Measurements from ENCODE around the gene IFI30. TPM values are rescaled to one million over a fixed set of nuclear protein-coding genes. Genes with fewer than 3 reads are reported as not detected.

Gene IFI30
- total RNA-seq, 1 experiment from 2014 or later = 35.8 TPM

DNA sequence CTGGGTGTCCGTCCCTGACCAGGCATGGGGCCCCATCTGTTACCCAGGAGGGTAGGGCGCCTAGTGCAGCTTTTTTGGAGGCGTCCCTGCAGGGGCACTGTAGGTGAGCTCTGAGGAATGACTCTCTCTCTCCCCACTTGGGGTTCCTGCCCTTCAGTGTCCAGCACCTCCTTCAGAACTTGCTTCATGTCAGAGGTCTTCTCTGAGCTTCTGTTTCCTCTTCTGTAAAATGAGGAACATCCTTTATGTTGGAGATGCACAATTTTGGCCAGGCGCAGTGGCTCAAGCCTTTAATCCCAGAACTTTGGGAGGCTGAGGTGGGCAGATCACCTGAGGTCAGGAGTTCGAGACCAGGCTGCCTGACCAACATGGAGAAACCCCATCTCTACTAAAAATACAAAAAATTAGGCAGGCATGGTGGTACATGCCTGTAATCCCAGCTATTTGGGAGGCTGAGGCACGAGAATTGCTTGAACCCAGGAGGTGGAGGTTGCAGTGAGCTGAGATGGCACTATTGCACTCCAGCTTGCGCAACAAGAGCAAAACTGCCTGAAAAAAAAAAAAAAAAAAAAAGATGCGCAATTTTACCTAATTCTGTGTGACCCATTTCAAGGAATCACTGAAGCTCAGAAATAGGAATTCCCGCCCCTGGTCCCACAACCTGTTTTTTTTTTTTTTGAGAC, 35.8 kb upstream of the IFI30 start:
- POLR2A ChIA-PET (ENCODE audit: unreplicated experiment) = no interaction called here
- H3K27me3 ChIP-seq (ENCODE audit: insufficient read depth, low read depth) = no peaks in the 10 kb centered on the region
- intact Hi-C loops (cut with micrococcal nuclease; ENCODE audit: unreplicated experiment) = no loop called here
- no peak for DNase-seq
- H3K9me2 ChIP-seq (ENCODE audit: insufficient read depth) = no peaks in the 10 kb centered on the region
- no peak overlapping the region for H3K27ac ChIP-seq
- TF ChIP-seq, protein P1, sequence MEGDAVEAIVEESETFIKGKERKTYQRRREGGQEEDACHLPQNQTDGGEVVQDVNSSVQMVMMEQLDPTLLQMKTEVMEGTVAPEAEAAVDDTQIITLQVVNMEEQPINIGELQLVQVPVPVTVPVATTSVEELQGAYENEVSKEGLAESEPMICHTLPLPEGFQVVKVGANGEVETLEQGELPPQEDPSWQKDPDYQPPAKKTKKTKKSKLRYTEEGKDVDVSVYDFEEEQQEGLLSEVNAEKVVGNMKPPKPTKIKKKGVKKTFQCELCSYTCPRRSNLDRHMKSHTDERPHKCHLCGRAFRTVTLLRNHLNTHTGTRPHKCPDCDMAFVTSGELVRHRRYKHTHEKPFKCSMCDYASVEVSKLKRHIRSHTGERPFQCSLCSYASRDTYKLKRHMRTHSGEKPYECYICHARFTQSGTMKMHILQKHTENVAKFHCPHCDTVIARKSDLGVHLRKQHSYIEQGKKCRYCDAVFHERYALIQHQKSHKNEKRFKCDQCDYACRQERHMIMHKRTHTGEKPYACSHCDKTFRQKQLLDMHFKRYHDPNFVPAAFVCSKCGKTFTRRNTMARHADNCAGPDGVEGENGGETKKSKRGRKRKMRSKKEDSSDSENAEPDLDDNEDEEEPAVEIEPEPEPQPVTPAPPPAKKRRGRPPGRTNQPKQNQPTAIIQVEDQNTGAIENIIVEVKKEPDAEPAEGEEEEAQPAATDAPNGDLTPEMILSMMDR (conservative IDR thresholded peaks at IDR 0.05) = no peak
- TF ChIP-seq EZH2 (IDR thresholded peaks at IDR 0.05; ENCODE audit: low read depth) = no peak
- no peaks in the 10 kb centered on the region for H3K9me3 ChIP-seq (ENCODE audit: insufficient read depth, low read depth)
- CTCF ChIA-PET = interaction anchor here (0.6 kb wide), 1 partner anchor 35 kb away, joined by 3 read pairs; no protein-coding TSS in a partner anchor
- H4K20me1 ChIP-seq (ENCODE audit: insufficient read depth) = no peaks in the 10 kb centered on the region
- BruUV-seq (replicated peaks) = no TSS peak
- no peaks in the 10 kb centered on the region for H3K36me3 ChIP-seq (ENCODE audit: low read depth)
- H2AFZ ChIP-seq = no peak overlapping the region
- H3K4me2 ChIP-seq = no peak overlapping the region
- no peaks in the 10 kb centered on the region for H3K79me2 ChIP-seq (ENCODE audit: low read depth)
- no peak overlapping the region for H3K4me3 ChIP-seq
- H3K4me1 ChIP-seq (replicated peaks; ENCODE audit: insufficient read depth) = no peaks in the 10 kb centered on the region
- no peaks in the 10 kb centered on the region for H3F3A ChIP-seq (ENCODE audit: insufficient read depth, low read depth)

DNA sequence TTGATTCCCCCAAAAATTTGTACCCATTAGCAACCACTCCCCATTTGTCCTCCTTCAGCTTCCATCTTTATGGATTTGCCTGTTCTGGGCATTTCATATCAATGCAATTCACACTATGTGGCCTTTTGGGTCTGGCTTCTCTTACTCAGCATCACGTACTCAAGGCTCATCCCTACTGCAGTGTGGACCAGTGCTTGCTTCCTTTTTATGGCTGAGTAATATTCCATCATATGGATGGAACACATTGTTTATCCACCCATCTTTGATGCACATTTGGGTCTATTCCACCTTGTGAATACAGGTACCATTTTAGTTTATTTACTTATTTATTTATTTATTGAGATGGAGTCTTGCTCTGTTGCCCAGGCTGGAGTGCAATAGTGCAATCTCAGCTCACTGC, 33.1 kb upstream of the IFI30 start:
- H3K4me1 ChIP-seq (replicated peaks; ENCODE audit: insufficient read depth) = no peaks in the 10 kb centered on the region
- no peaks in the 10 kb centered on the region for H3F3A ChIP-seq (ENCODE audit: insufficient read depth, low read depth)
- no peaks in the 10 kb centered on the region for H4K20me1 ChIP-seq (ENCODE audit: insufficient read depth)
- H2AFZ ChIP-seq = no peak overlapping the region
- TF ChIP-seq, protein P1 (conservative IDR thresholded peaks at IDR 0.05) = no peak
- no peak for TF ChIP-seq EZH2 (IDR thresholded peaks at IDR 0.05; ENCODE audit: low read depth)
- BruUV-seq (replicated peaks) = no TSS peak
- no peak overlapping the region for H3K27ac ChIP-seq
- POLR2A ChIA-PET (ENCODE audit: unreplicated experiment) = no interaction called here
- intact Hi-C loops (cut with micrococcal nuclease; ENCODE audit: unreplicated experiment) = no loop called here
- H3K36me3 ChIP-seq (ENCODE audit: low read depth) = no peaks in the 10 kb centered on the region
- no peaks in the 10 kb centered on the region for H3K27me3 ChIP-seq (ENCODE audit: insufficient read depth, low read depth)
- DNase-seq = no peak
- H3K4me2 ChIP-seq = no peak overlapping the region
- no peaks in the 10 kb centered on the region for H3K9me2 ChIP-seq (ENCODE audit: insufficient read depth)
- CTCF ChIA-PET = interaction anchor here (0.6 kb wide), 1 partner anchor 1098 kb away, joined by 9 read pairs; no protein-coding TSS in a partner anchor
- no peak overlapping the region for H3K4me3 ChIP-seq
- no peaks in the 10 kb centered on the region for H3K9me3 ChIP-seq (ENCODE audit: insufficient read depth, low read depth)
- H3K79me2 ChIP-seq (ENCODE audit: low read depth) = no peaks in the 10 kb centered on the region

DNA sequence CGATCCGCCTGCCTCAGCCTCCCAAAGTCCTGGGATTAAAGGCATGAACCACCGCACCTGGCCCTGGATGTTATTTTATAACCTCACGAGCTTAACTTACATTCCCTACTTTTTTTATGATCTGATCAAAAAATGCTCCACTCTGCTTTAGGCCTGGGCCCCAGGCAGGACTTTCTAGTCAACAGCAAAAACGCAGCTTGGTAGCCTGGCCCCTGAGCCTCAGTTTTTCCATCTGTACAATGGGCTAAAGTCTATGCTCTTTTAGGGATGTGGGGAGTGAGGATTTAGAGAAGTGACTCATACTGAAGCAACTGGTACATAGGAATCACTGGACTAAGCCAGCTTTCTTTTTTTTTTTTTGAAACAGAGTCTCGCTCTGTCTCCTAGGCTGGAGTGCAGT, 32.6 kb upstream of the IFI30 start:
- intact Hi-C loops (cut with micrococcal nuclease; ENCODE audit: unreplicated experiment) = no loop called here

More for the DNA sequence above, 32.6 kb upstream of the IFI30 start:
- Histone ChIP-seq H2AFZ (no peak overlapping the region), H3K9me2 (ENCODE audit: insufficient read depth) (no peaks in the 10 kb centered on the region), H3K27ac (no peak overlapping the region), H3K79me2 (ENCODE audit: low read depth) (no peaks in the 10 kb centered on the region), H3K4me3 (no peak overlapping the region), H3K27me3 (ENCODE audit: insufficient read depth, low read depth) (no peaks in the 10 kb centered on the region), H3F3A (ENCODE audit: insufficient read depth, low read depth) (no peaks in the 10 kb centered on the region), H3K4me2 (no peak overlapping the region), H4K20me1 (ENCODE audit: insufficient read depth) (no peaks in the 10 kb centered on the region), H3K4me1 (replicated peaks; ENCODE audit: insufficient read depth) (no peaks in the 10 kb centered on the region), H3K36me3 (ENCODE audit: low read depth) (no peaks in the 10 kb centered on the region), H3K9me3 (ENCODE audit: insufficient read depth, low read depth) (no peaks in the 10 kb centered on the region)
- ChIA-PET POLR2A (ENCODE audit: unreplicated experiment) (no interaction called here), CTCF (no interaction called here)
- BruUV-seq (replicated peaks) = no TSS peak
- TF ChIP-seq, protein P1 (conservative IDR thresholded peaks at IDR 0.05) = no peak
- TF ChIP-seq EZH2 (IDR thresholded peaks at IDR 0.05; ENCODE audit: low read depth) = no peak
- DNase-seq = no peak
